IgD-negative memory B cell (primary cell): ENCODE data around the gene SCUBE3. TPM values are rescaled to one million over a fixed set of nuclear protein-coding genes. Genes with fewer than 3 reads are reported as not detected.

Experiments
- H3K27ac Mint-ChIP-seq, 3 donors: one replicate each; pipeline ENCODE4 v1.8.0; 2020 to 2022; ENCODE audit warnings: mild to moderate bottlenecking in 3 of 3, mixed read lengths in 3 of 3, moderate library complexity in 1 of 3
- H3K27me3 Mint-ChIP-seq: one replicate; pipeline ENCODE4 v1.8.0; 2021; ENCODE audit warnings: mixed read lengths
- H3K36me3 Mint-ChIP-seq: one replicate; pipeline ENCODE4 v1.8.0; 2020; ENCODE audit warnings: mild to moderate bottlenecking, mixed read lengths
- H3K4me1 Mint-ChIP-seq, 3 donors: one replicate each; pipeline ENCODE4 v1.8.0; 2020 to 2022; ENCODE audit warnings: mixed read lengths in 3 of 3, mild to moderate bottlenecking in 1 of 3
- H3K4me3 Mint-ChIP-seq, 4 donors: one replicate each; pipeline ENCODE4 v1.8.0; 2020 to 2022; ENCODE audit warnings: mild to moderate bottlenecking in 4 of 4, mixed read lengths in 4 of 4, moderate library complexity in 3 of 4
- H3K9me3 Mint-ChIP-seq, 3 donors: one replicate each; pipeline ENCODE4 v1.8.0; 2020 to 2021; ENCODE audit warnings: mixed read lengths in 3 of 3, mild to moderate bottlenecking in 1 of 3
- polyA plus RNA-seq: library from polyadenylated mRNA; unstranded; fragments of 300-500 nt; fragmentation: Illumina TruSeq; gene quantifications from one replicate; pipeline ENCODE4 v1.2.3, GENCODE V29; 2021

SCUBE3 gene
- polyA plus RNA-seq, 1 donor from 2014 or later: 0.09 TPM

- no peak overlapping the region for H3K27ac Mint-ChIP-seq
- no peak overlapping the region for H3K4me3 Mint-ChIP-seq
- peaks cover 0 to 4% (median 3%) of the 10 kb centered on the region in 3 donors for H3K9me3 Mint-ChIP-seq
These were observed 17.8 kb downstream of the SCUBE3 start for GRCh38 chr6:35231563-35231962.

GRCh38 chr6:35234901-35235300, 21.1 kb downstream of the SCUBE3 start:
- H3K4me1 Mint-ChIP-seq: peaks cover 0 to 3% (median 0%) of the 10 kb centered on the region in 3 donors
- peaks cover 13% of the 10 kb centered on the region for H3K36me3 Mint-ChIP-seq
- no peak overlapping the region for H3K4me3 Mint-ChIP-seq
- no peak overlapping the region for H3K27ac Mint-ChIP-seq
- H3K27me3 Mint-ChIP-seq: no peaks in the 10 kb centered on the region
- peaks cover 0 to 4% (median 3%) of the 10 kb centered on the region in 3 donors for H3K9me3 Mint-ChIP-seq

More at GRCh38 chr6:35231563-35231962, 17.8 kb downstream of the SCUBE3 start:
- Mint-ChIP-seq H3K27me3 (no peaks in the 10 kb centered on the region), H3K36me3 (peaks cover 10% of the 10 kb centered on the region), H3K4me1 (peaks cover 0 to 1% (median 0%) of the 10 kb centered on the region in 3 donors)

GRCh38 chr6:35236223-35236622, 22.5 kb downstream of the SCUBE3 start:
- Mint-ChIP-seq H3K9me3 (peaks cover 0 to 4% (median 3%) of the 10 kb centered on the region in 3 donors), H3K27ac (no peak overlapping the region), H3K4me3 (no peak overlapping the region), H3K36me3 (peaks cover 13% of the 10 kb centered on the region), H3K27me3 (no peaks in the 10 kb centered on the region), H3K4me1 (peaks cover 0 to 5% (median 3%) of the 10 kb centered on the region in 3 donors)

GRCh38 chr6:35237476-35237875, 23.7 kb downstream of the SCUBE3 start:
- H3K36me3 Mint-ChIP-seq: peaks cover 11% of the 10 kb centered on the region
- H3K9me3 Mint-ChIP-seq: peaks cover 0 to 4% (median 3%) of the 10 kb centered on the region in 3 donors
- H3K27me3 Mint-ChIP-seq: no peaks in the 10 kb centered on the region
- peaks cover 0 to 5% (median 3%) of the 10 kb centered on the region in 3 donors for H3K4me1 Mint-ChIP-seq
- H3K27ac Mint-ChIP-seq: no peak overlapping the region
- H3K4me3 Mint-ChIP-seq: no peak overlapping the region

- Mint-ChIP-seq H3K27ac (peak overlapping the region in 1 of 3 donors; percentile 41), H3K9me3 (peaks cover 0 to 4% (median 3%) of the 10 kb centered on the region in 3 donors), H3K4me3 (no peak overlapping the region), H3K4me1 (peaks cover 0 to 5% (median 3%) of the 10 kb centered on the region in 3 donors), H3K36me3 (peaks cover 8% of the 10 kb centered on the region), H3K27me3 (no peaks in the 10 kb centered on the region)
These were observed 25.1 kb downstream of the SCUBE3 start for GRCh38 chr6:35238843-35239289.

- peaks cover 0 to 4% (median 3%) of the 10 kb centered on the region in 3 donors for H3K9me3 Mint-ChIP-seq
- H3K27me3 Mint-ChIP-seq: no peaks in the 10 kb centered on the region
- no peak overlapping the region for H3K27ac Mint-ChIP-seq
- H3K4me3 Mint-ChIP-seq: no peak overlapping the region
- H3K36me3 Mint-ChIP-seq: peaks cover 8% of the 10 kb centered on the region
- peaks cover 0 to 5% (median 3%) of the 10 kb centered on the region in 3 donors for H3K4me1 Mint-ChIP-seq
These were observed 25.8 kb downstream of the SCUBE3 start for GRCh38 chr6:35239581-35239980.

GRCh38 chr6:35240838-35241801, 27.4 kb downstream of the SCUBE3 start:
- Mint-ChIP-seq H3K4me3 (no peak overlapping the region), H3K27ac (peak overlapping the region in 1 of 3 donors; percentile 77), H3K4me1 (peaks cover 0 to 3% (median 3%) of the 10 kb centered on the region in 3 donors), H3K36me3 (peaks cover 4% of the 10 kb centered on the region), H3K9me3 (no peaks in the 10 kb centered on the region), H3K27me3 (no peaks in the 10 kb centered on the region)

GRCh38 chr6:35242486-35242885, 28.7 kb downstream of the SCUBE3 start:
- H3K9me3 Mint-ChIP-seq: no peaks in the 10 kb centered on the region
- H3K4me1 Mint-ChIP-seq: peaks cover 0 to 3% (median 3%) of the 10 kb centered on the region in 3 donors
- H3K27ac Mint-ChIP-seq: no peak overlapping the region
- H3K36me3 Mint-ChIP-seq: peaks cover 3% of the 10 kb centered on the region
- no peaks in the 10 kb centered on the region for H3K27me3 Mint-ChIP-seq
- no peak overlapping the region for H3K4me3 Mint-ChIP-seq

- peaks cover 3 to 6% (median 3%) of the 10 kb centered on the region in 3 donors for H3K4me1 Mint-ChIP-seq
- H3K27me3 Mint-ChIP-seq: no peaks in the 10 kb centered on the region
- peaks cover 3% of the 10 kb centered on the region for H3K36me3 Mint-ChIP-seq
- H3K27ac Mint-ChIP-seq: no peak overlapping the region
- H3K9me3 Mint-ChIP-seq: no peaks in the 10 kb centered on the region
- H3K4me3 Mint-ChIP-seq: no peak overlapping the region
These were observed 29.1 kb downstream of the SCUBE3 start for GRCh38 chr6:35242906-35243305.

GRCh38 chr6:35243386-35243958, 29.7 kb downstream of the SCUBE3 start:
- Mint-ChIP-seq H3K4me3 (no peak overlapping the region), H3K9me3 (no peaks in the 10 kb centered on the region), H3K27me3 (no peaks in the 10 kb centered on the region), H3K36me3 (peaks cover 3% of the 10 kb centered on the region), H3K27ac (no peak overlapping the region), H3K4me1 (peaks cover 5 to 7% (median 6%) of the 10 kb centered on the region in 3 donors)

GRCh38 chr6:35244551-35244950, 30.8 kb downstream of the SCUBE3 start:
- H3K4me3 Mint-ChIP-seq: no peak overlapping the region

GRCh38 chr6:35247642-35248231, 34.0 kb downstream of the SCUBE3 start:
- Mint-ChIP-seq H3K4me3 (no peak overlapping the region), H3K27ac (no peak overlapping the region), H3K36me3 (peaks cover 3% of the 10 kb centered on the region), H3K4me1 (peaks cover 7 to 12% (median 11%) of the 10 kb centered on the region in 3 donors), H3K27me3 (no peaks in the 10 kb centered on the region), H3K9me3 (no peaks in the 10 kb centered on the region)

More at GRCh38 chr6:35244551-35244950, 30.8 kb downstream of the SCUBE3 start:
- Mint-ChIP-seq H3K4me1 (peaks cover 6 to 7% (median 6%) of the 10 kb centered on the region in 3 donors), H3K9me3 (no peaks in the 10 kb centered on the region), H3K36me3 (peaks cover 3% of the 10 kb centered on the region), H3K27ac (peak overlapping the region in 1 of 3 donors; percentile 39), H3K27me3 (no peaks in the 10 kb centered on the region)

GRCh38 chr6:35248300-35248699, 34.5 kb downstream of the SCUBE3 start:
- H3K4me3 Mint-ChIP-seq: no peak overlapping the region
- H3K36me3 Mint-ChIP-seq: peaks cover 3% of the 10 kb centered on the region
- no peaks in the 10 kb centered on the region for H3K27me3 Mint-ChIP-seq
- peaks cover 7 to 14% (median 11%) of the 10 kb centered on the region in 3 donors for H3K4me1 Mint-ChIP-seq
- H3K9me3 Mint-ChIP-seq: no peaks in the 10 kb centered on the region
- no peak overlapping the region for H3K27ac Mint-ChIP-seq

GRCh38 chr6:35248965-35249364, 35.2 kb downstream of the SCUBE3 start:
- Mint-ChIP-seq H3K27ac (no peak overlapping the region), H3K4me3 (no peak overlapping the region), H3K4me1 (peaks cover 7 to 15% (median 11%) of the 10 kb centered on the region in 3 donors)

GRCh38 chr6:35251949-35252348, 38.2 kb downstream of the SCUBE3 start:
- no peaks in the 10 kb centered on the region for H3K9me3 Mint-ChIP-seq
- no peak overlapping the region for H3K27ac Mint-ChIP-seq
- H3K4me3 Mint-ChIP-seq: no peak overlapping the region
- H3K4me1 Mint-ChIP-seq: peaks cover 7 to 15% (median 11%) of the 10 kb centered on the region in 3 donors
- no peaks in the 10 kb centered on the region for H3K27me3 Mint-ChIP-seq
- no peaks in the 10 kb centered on the region for H3K36me3 Mint-ChIP-seq

More at GRCh38 chr6:35248965-35249364, 35.2 kb downstream of the SCUBE3 start:
- Mint-ChIP-seq H3K36me3 (peaks cover 3% of the 10 kb centered on the region), H3K27me3 (no peaks in the 10 kb centered on the region), H3K9me3 (no peaks in the 10 kb centered on the region)
